C4-2B (cell line): ENCODE results near the gene CD86.

ENCODE experiments used
- ZFX ChIP-seq: fragments of 450-650 bp; IDR thresholded peaks from 2 replicates; pipeline ENCODE4 v1.6.1; 2017
- TF ChIP-seq, protein P1 (sequence below): fragments of 450-650 bp; conservative IDR thresholded peaks from 2 replicates; pipeline ENCODE4 v1.5.1; 2017; ENCODE audit warnings: mild to moderate bottlenecking

- TF ChIP-seq, protein P1, sequence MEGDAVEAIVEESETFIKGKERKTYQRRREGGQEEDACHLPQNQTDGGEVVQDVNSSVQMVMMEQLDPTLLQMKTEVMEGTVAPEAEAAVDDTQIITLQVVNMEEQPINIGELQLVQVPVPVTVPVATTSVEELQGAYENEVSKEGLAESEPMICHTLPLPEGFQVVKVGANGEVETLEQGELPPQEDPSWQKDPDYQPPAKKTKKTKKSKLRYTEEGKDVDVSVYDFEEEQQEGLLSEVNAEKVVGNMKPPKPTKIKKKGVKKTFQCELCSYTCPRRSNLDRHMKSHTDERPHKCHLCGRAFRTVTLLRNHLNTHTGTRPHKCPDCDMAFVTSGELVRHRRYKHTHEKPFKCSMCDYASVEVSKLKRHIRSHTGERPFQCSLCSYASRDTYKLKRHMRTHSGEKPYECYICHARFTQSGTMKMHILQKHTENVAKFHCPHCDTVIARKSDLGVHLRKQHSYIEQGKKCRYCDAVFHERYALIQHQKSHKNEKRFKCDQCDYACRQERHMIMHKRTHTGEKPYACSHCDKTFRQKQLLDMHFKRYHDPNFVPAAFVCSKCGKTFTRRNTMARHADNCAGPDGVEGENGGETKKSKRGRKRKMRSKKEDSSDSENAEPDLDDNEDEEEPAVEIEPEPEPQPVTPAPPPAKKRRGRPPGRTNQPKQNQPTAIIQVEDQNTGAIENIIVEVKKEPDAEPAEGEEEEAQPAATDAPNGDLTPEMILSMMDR, result no peak
- no peak for TF ChIP-seq ZFX
Observed at GRCh38 chr3:122066331-122067213, 11.4 kb downstream of the CD86 start.
